ENCODE measurements around the gene PNPLA7.

- TF ChIP-seq STAT6 (CRISPR knock-in tag; conservative IDR thresholded peaks at IDR 0.05; ENCODE audit: low read depth) = no peak
- no peak for TF ChIP-seq USF2 (CRISPR knock-in tag; IDR thresholded peaks at IDR 0.05)
- TF ChIP-seq CTCF (IDR thresholded peaks at IDR 0.05) = no peak
- no peak for TF ChIP-seq NR2C2 (CRISPR knock-in tag; IDR thresholded peaks at IDR 0.05)
- TF ChIP-seq EMX1 (CRISPR knock-in tag; IDR thresholded peaks at IDR 0.05) = no peak
These were observed 138.9 kb downstream of the PNPLA7 start for GRCh38 chr9:137411260-137411644.
